Measurements from ENCODE around the gene MTHFD1. TPM values are rescaled to one million over a fixed set of nuclear protein-coding genes. Genes with fewer than 3 reads are reported as not detected.

Gene MTHFD1
- total RNA-seq, 2 experiments from 2014 or later = 146 to 147 TPM

DNA sequence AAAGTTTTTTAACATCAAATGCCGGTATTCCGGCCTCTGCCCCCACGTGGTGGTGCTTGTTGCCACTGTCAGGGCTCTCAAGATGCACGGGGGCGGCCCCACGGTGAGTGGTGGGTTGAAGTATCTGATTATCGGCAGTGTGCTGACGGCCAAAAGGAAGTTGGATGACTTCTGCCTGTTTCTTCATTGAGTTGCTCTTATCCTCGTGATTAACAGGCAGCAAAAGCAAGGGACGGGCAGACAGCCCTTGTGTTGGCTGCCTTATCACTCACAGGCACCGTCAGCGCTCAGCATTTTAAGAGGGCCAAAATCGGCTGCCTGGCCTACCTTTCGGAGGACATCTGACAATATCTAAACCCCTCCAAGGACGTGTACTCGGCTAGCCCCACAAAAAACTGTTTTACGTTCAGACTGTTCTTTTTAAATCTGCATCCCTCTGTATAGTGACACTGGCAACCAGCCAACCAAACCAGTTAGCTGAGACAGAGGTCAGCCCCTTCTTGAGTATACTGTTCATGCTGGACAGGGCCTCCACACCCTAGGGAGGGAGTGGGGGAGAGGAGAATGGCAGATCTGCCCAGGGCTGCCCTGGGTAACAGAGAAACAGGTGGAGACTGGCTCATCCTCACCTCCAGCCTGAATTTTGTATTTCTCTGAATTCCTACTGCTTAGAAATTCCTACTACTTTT is 54.3 kb downstream of the MTHFD1 start:
- Mint-ChIP-seq H3K9me3 (no peaks in the 10 kb centered on the region), H3K27me3 (no peaks in the 10 kb centered on the region), H3K27ac (no peak overlapping the region), H3K4me3 (no peak overlapping the region), H3K36me3 (peaks cover 42% of the 10 kb centered on the region), H3K4me1 (peaks cover 33% of the 10 kb centered on the region)
- ATAC-seq (ENCODE audit: low read depth) = no peak
- no peak for DNase-seq
- POLR2A ChIA-PET = interaction anchor here (0.6 kb wide), 1 partner anchor 8 kb away, joined by 4 read pairs; no protein-coding TSS in a partner anchor

DNA sequence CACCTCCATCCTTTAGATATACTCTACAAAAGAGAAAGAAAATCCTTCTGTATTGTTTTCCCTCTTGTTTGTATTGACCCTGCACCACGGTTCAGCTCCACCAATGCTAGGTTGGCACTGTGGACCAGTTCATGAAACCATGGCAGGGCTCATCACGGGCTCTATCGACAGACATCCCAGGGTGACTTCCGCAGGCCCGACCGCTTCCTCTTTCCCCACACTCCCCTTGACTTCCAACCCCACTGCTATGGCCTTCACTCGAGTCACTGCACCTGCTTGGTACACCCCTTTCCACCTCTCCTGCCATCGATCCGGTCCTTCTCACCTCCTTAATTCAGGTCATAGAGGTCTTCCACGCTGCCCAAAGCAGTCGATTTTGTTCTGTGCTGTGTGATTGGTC is 56.0 kb downstream of the MTHFD1 start:
- peaks cover 28% of the 10 kb centered on the region for H3K4me1 Mint-ChIP-seq
- no peak for DNase-seq
- H3K27ac Mint-ChIP-seq = peak overlapping the region; percentile 82
- peaks cover 35% of the 10 kb centered on the region for H3K36me3 Mint-ChIP-seq
- ATAC-seq (ENCODE audit: low read depth) = no peak
- POLR2A ChIA-PET = no interaction called here
- no peaks in the 10 kb centered on the region for H3K27me3 Mint-ChIP-seq
- no peaks in the 10 kb centered on the region for H3K9me3 Mint-ChIP-seq
- H3K4me3 Mint-ChIP-seq = no peak overlapping the region

DNA sequence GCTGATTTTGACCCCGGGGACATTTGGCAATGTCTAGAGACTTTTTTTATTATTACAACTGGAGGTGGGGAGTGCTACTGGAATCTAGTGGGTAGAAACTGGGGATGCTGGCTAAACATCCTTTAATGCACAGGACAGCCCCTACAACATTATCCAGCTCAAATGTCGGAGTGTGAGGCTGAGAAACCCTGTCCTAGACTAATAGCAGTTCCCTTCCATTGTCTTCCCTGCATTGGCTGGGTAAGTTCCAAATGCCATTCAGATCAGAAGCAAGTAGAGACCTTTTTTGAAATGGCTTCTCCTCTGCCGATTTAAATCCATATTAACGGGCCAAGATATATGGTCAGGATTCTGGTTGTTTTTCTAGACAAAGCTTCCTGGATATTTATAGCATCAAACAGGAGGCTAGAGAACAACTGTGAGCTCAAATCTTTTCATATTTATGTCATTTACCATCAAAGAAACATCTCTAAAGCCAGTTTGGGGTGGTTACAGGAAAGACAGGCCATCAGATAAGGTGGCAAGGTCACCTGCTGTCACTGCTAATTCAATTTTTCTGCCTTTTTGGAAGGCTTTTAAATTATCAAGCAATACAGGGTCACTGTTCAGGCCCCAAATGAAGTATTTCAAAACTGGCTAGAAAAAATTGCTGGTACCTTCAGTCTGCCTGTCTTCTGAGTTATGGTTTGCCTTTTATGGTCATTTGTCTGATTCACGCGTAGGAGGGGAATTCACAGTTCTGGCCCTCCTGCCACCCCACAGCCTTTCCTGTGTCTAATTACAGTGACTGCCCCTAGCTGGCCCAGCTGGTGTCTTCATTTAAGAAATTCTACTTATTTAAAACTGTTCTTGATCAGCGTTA is 57.1 kb downstream of the MTHFD1 start:
- no peaks in the 10 kb centered on the region for H3K27me3 Mint-ChIP-seq
- H3K4me1 Mint-ChIP-seq = peaks cover 30% of the 10 kb centered on the region
- no peak for DNase-seq
- POLR2A ChIA-PET = interaction anchor here (0.6 to 1.5 kb wide), 3 partner anchors 60 to 445 kb away, joined by 3 to 8 read pairs (median 6); no protein-coding TSS in a partner anchor
- H3K27ac Mint-ChIP-seq = peak overlapping the region; percentile 82
- H3K9me3 Mint-ChIP-seq = no peaks in the 10 kb centered on the region
- peak; percentile 79 for ATAC-seq (ENCODE audit: low read depth)
- H3K36me3 Mint-ChIP-seq = peaks cover 34% of the 10 kb centered on the region
- peak overlapping the region; percentile 30 for H3K4me3 Mint-ChIP-seq

DNA sequence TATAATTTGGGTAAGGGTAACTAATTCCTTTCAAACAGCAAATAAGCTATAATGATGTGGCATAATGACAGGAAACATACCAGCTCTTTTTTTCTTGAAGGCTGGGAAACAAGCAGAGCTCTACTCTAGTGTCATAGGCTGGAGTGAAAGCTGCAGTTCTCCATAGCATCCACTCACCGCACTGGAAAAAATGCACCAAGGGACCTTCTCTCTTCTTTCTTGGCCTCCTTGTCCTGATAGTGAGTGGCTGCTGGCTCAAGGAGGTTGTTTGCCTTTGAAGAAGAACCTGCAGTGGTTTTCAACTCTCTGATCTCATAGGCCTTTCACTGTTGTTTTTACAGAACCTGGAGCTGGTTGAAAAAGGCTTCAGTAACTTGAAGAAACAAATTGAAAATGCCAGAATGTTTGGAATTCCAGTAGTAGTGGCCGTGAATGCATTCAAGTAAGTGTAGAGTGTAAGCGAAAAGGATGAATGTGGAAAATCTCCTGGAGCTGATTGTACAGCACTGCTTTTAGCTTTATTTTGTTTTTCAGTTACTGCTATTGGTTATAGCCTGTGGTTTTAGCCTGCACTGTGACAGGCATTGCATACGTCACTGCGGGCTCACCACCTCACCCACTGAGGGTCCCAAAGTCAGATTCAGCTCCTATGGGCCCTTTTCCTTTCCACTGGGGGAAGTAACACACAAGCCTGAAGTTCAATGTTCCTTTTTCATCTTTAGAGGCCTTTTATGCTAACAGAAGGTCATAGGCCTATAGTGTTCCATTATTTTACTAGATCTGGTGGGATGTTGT is 59.9 kb downstream of the MTHFD1 start:
- Mint-ChIP-seq H3K4me1 (peaks cover 34% of the 10 kb centered on the region), H3K27me3 (no peaks in the 10 kb centered on the region), H3K27ac (peak overlapping the region; percentile 41), H3K4me3 (no peak overlapping the region), H3K9me3 (no peaks in the 10 kb centered on the region), H3K36me3 (peaks cover 33% of the 10 kb centered on the region)
- ATAC-seq (ENCODE audit: low read depth) (peak; percentile 29), DNase-seq (no peak)
- POLR2A ChIA-PET = interaction anchor here (1.0 to 1.4 kb wide), 2 partner anchors 8 to 18 kb away, joined by 3 read pairs; no protein-coding TSS in a partner anchor

DNA sequence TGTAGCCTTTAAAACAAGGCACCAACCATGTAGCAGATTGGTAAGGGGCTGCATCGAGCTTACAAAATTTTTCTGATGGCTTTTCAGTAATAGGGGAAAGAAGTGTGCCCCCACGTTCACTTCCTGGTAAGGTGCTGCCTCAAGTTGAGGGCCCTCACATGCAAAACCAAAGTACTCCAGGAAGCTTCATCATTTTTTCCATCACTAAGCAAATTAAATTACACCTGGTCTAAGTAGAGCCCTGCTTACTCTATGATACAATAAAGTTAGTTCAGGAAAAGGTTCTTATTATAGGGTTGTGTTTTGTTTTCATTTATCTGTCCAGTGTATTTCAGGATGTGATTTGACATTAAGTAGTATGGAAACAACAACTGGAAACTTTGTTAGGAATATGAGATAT is 62.1 kb downstream of the MTHFD1 start:
- peaks cover 23% of the 10 kb centered on the region for H3K36me3 Mint-ChIP-seq
- no peaks in the 10 kb centered on the region for H3K9me3 Mint-ChIP-seq
- POLR2A ChIA-PET = interaction anchor here (1.3 kb wide), 1 partner anchor 12 kb away, joined by 3 read pairs; no protein-coding TSS in a partner anchor
- H3K27me3 Mint-ChIP-seq = no peaks in the 10 kb centered on the region
- peaks cover 20% of the 10 kb centered on the region for H3K4me1 Mint-ChIP-seq
- peak; percentile 30 for ATAC-seq (ENCODE audit: low read depth)
- DNase-seq = no peak
- no peak overlapping the region for H3K27ac Mint-ChIP-seq
- H3K4me3 Mint-ChIP-seq = no peak overlapping the region

DNA sequence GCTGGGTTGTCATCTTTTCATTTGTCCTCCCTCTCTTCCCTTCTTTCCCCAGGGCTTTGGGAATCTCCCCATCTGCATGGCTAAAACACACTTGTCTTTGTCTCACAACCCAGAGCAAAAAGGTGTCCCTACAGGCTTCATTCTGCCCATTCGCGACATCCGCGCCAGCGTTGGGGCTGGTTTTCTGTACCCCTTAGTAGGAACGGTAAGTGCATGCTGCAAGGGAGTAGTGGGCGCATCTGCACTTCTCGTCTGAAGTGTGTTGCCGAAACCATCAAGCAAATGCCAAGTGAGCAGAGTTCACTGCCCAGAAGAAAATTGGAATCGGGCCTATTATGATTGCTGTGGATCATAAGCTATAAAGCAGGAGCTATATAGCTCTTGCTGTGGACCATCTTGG is 66.5 kb downstream of the MTHFD1 start:
- Mint-ChIP-seq H3K4me1 (peaks cover 16% of the 10 kb centered on the region), H3K27me3 (no peaks in the 10 kb centered on the region), H3K9me3 (no peaks in the 10 kb centered on the region), H3K27ac (no peak overlapping the region), H3K36me3 (peaks cover 33% of the 10 kb centered on the region), H3K4me3 (no peak overlapping the region)
- POLR2A ChIA-PET = no interaction called here
- DNase-seq (no peak), ATAC-seq (ENCODE audit: low read depth) (no peak)

DNA sequence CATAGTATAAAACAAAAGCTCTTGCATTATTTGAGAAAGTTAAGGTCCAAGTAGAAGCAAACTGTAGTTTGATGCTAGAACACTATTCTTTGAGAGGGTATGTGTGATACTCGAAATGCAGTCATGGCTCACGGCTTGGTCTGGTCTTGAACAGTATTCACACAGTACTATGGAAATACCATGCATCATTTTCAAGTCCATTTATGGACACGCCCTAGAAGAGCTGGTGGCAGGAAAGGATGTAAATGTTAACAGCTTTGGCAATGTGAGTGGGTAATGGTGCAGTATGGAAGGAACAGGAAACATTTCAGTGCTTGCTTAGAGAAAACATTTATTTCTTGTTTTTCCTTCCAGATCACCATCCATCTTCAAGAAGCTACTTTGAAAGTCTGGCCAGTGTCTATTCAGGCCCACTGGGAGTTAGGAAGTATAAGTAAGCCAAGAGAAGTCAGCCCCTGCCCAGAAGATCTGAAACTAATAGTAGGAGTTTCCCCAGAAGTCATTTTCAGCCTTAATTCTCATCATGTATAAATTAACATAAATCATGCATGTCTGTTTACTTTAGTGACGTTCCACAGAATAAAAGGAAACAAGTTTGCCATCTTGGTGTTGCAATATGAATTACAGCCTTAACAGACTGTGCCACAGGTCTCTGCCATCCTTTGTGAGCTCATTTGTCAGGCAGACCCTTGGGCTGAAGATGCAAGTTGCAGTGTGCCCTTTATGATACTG is 71.4 kb downstream of the MTHFD1 start:
- no peak for DNase-seq
- ATAC-seq (ENCODE audit: low read depth) = no peak
- no peaks in the 10 kb centered on the region for H3K9me3 Mint-ChIP-seq
- H3K36me3 Mint-ChIP-seq = peaks cover 26% of the 10 kb centered on the region
- no peaks in the 10 kb centered on the region for H3K27me3 Mint-ChIP-seq
- peak overlapping the region; percentile 28 for H3K27ac Mint-ChIP-seq
- no peak overlapping the region for H3K4me3 Mint-ChIP-seq
- POLR2A ChIA-PET = interaction anchor here (0.5 to 1.2 kb wide), 2 partner anchors 43 to 107 kb away, joined by 3 read pairs; no protein-coding TSS in a partner anchor
- peaks cover 9% of the 10 kb centered on the region for H3K4me1 Mint-ChIP-seq

DNA sequence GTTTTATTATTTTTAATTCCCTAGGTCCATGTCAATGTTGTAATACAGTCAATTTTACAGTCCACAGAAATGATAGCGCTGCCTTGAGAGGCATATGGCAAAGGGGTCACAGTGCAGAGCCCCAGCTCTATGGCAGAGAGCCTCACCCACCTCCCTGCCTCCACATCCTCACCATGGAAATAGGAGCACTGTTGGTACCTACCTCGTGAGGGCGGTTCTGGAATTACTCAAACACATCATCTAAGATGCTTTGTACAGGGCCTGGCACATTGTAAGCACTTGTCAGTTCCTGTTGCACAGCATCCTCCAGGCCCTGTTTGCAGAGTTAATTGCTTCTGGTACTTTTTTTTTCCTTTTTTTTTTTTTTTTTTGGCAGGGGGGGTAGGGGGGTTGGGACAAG is 73.1 kb downstream of the MTHFD1 start:
- peaks cover 20% of the 10 kb centered on the region for H3K36me3 Mint-ChIP-seq
- H3K27me3 Mint-ChIP-seq = peaks cover under 1% of the 10 kb centered on the region
- ATAC-seq (ENCODE audit: low read depth) = no peak

DNA sequence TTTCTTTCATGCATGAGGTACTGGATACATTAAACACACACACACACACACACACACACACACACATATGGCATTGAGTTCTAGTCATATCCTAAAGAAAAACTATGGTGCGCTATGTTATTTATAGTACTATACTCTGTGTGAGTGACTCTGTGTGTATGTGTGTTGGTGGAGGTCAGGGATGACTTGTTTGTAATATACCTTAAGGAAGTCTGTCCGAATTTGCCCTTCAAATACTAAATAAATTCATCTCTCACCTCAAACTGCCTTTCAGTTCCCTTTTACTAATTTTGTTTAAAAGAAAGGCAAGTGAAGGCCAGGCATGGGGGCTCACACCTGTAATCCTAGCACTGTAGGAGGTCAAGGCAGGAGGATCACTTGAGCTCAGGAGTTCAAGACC is 75.0 kb downstream of the MTHFD1 start:
- POLR2A ChIA-PET = interaction anchor here (1.2 kb wide), 1 partner anchor 14 kb away, joined by 3 read pairs; no protein-coding TSS in a partner anchor
- Mint-ChIP-seq H3K4me1 (peaks cover 23% of the 10 kb centered on the region), H3K4me3 (no peak overlapping the region), H3K9me3 (no peaks in the 10 kb centered on the region), H3K27ac (no peak overlapping the region), H3K36me3 (peaks cover 19% of the 10 kb centered on the region), H3K27me3 (peaks cover 2% of the 10 kb centered on the region)
- DNase-seq (no peak), ATAC-seq (ENCODE audit: low read depth) (no peak)

More for the DNA sequence above, 73.1 kb downstream of the MTHFD1 start:
- no peak for DNase-seq
- no peaks in the 10 kb centered on the region for H3K9me3 Mint-ChIP-seq
- H3K4me3 Mint-ChIP-seq = no peak overlapping the region
- POLR2A ChIA-PET = no interaction called here
- peaks cover 13% of the 10 kb centered on the region for H3K4me1 Mint-ChIP-seq
- peak overlapping the region; percentile 62 for H3K27ac Mint-ChIP-seq

DNA sequence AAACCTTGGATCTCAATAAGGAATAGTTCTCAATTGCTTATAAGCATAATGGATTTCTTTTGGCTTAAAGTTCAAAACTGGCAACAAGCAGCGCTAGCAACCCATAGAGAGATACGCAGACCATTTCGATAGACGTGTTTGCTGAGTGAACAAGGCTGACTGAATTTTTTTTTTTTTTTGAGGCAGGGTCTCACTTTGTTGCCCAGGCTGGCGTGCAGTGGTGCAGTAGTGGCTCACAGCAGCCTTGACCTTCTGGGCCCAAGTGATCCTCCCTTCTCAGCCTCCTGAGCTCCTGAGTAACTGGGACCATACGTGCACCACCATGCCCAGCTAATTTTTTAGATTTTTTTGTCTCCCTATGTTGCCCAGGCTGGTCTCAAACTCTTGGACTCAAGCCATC is 75.7 kb downstream of the MTHFD1 start:
- ATAC-seq (ENCODE audit: low read depth) = no peak
- H3K4me1 Mint-ChIP-seq = peaks cover 29% of the 10 kb centered on the region
- peaks cover 20% of the 10 kb centered on the region for H3K36me3 Mint-ChIP-seq
- peaks cover 2% of the 10 kb centered on the region for H3K27me3 Mint-ChIP-seq
- DNase-seq = no peak
- no peak overlapping the region for H3K27ac Mint-ChIP-seq
- POLR2A ChIA-PET = interaction anchor here (0.7 kb wide), 1 partner anchor 49 kb away, joined by 4 read pairs; no protein-coding TSS in a partner anchor
- no peaks in the 10 kb centered on the region for H3K9me3 Mint-ChIP-seq
- H3K4me3 Mint-ChIP-seq = no peak overlapping the region

DNA sequence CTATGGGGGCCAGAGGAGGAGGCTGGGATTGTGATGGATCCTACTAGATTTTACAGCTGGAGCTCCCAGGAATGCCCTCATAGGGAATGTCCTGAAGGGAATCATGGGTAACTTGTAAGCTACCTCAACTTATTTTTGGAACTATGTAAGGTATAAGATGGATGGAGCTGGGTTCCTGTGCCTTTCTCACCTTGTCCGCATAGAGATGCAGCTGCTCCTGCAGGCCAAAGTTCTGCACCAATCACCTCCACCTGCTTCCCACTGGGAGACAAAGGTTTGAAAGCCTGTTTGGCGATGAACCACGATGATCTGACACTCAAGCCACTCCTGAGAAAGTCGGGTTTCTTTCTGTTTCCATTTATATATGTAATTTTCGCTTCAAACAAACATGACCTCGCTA is 76.5 kb downstream of the MTHFD1 start:
- Mint-ChIP-seq H3K36me3 (peaks cover 15% of the 10 kb centered on the region), H3K4me3 (peak overlapping the region; percentile 81), H3K4me1 (peaks cover 29% of the 10 kb centered on the region), H3K27ac (peak overlapping the region; percentile 41), H3K27me3 (peaks cover 2% of the 10 kb centered on the region), H3K9me3 (no peaks in the 10 kb centered on the region)
- POLR2A ChIA-PET = interaction anchor here (0.6 to 0.7 kb wide), 2 partner anchors 50 to 998 kb away, joined by 3 to 4 read pairs; no protein-coding TSS in a partner anchor
- DNase-seq = no peak
- no peak for ATAC-seq (ENCODE audit: low read depth)

DNA sequence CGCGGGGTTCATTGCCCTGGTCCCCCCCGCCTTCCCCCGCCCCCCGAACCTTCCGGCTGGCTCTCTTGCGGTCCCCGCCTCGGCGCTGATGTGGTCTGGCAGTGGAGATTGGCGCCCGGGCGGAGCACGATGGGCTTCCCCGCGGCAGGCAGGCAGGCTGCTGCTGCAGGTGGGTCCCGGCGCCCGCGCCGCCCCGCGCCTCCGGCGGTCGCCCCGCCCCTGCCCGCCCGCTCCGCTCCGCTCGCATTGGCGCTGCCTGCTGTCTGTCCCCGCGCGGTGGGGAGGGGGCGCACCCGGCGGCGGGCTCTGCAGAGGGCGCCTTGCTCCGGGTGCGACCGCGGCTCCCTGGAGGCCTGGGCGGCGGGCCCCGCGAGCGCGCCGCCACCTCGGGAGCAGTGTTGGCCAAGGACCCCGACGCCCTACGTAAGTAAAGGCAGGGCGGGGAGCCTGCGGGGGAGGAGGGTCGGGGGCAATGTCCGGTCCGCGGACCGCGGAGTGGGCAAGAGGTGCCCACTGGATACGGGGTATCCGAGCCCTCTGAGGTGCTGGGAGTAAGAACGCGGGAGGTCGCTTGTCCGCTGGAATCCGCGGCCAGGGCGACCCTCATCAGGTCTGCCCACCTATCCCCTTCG is 77.2 kb downstream of the MTHFD1 start, which contains the start of gene AKAP5:
Gene AKAP5 (plus strand): TSS at position 309 of the 632 bp plus-strand sequence. CDS start 2,896 bp downstream, outside the sequence.
- peak within 1 kb of the TSS; percentile 50 for H3K27ac Mint-ChIP-seq
- POLR2A ChIA-PET = interaction anchor here (1.0 to 1.2 kb wide), 2 partner anchors 10 to 36 kb away, joined by 3 read pairs; no protein-coding TSS in a partner anchor
- peaks cover 2% of the 10 kb centered on the region for H3K27me3 Mint-ChIP-seq
- peak; percentile 87 for ATAC-seq (ENCODE audit: low read depth)
- peak; percentile 75 for DNase-seq
- H3K4me3 Mint-ChIP-seq = peak within 1 kb of the TSS; percentile 82
- peaks cover 29% of the 10 kb centered on the region for H3K4me1 Mint-ChIP-seq
- H3K9me3 Mint-ChIP-seq = no peaks in the 10 kb centered on the region
- H3K36me3 Mint-ChIP-seq = peaks cover 9% of the 10 kb centered on the region

All from activated naive CD8-positive, alpha-beta T cell treated with anti-CD3 and anti-CD28 coated beads, Interleukin-2, amount 10 ng/mL, durations not matched to agents 7 days and 5 days (primary cell).